SHP77 (cell line): ENCODE data around the gene SWI5.
A peak's percentile ranks its signal among the peaks of the same experiment; 100 is the strongest.
"Not testable (repeated sequence)": the region's sequence is repeated elsewhere in the genome, so short reads cannot be mapped to it uniquely, and the experiment has no call there.

Source experiments
- DNase-seq, 2 experiments: peaks; one replicate each; lab custom pipeline; 2025; lab: John Stamatoyannopoulos, UW

The SWI5 gene

GRCh38 chr9:128276008-128276573, at the start of gene SWI5:
Gene SWI5 (plus strand): TSS chr9:128276276.
- peak; percentile 98 for DNase-seq

- DNase-seq, result no peak
These were observed 49.7 kb upstream of the SWI5 start for GRCh38 chr9:128226412-128226801.

GRCh38 chr9:128230897-128231296, 45.2 kb upstream of the SWI5 start:
- not testable (repeated sequence) for DNase-seq

DNA sequence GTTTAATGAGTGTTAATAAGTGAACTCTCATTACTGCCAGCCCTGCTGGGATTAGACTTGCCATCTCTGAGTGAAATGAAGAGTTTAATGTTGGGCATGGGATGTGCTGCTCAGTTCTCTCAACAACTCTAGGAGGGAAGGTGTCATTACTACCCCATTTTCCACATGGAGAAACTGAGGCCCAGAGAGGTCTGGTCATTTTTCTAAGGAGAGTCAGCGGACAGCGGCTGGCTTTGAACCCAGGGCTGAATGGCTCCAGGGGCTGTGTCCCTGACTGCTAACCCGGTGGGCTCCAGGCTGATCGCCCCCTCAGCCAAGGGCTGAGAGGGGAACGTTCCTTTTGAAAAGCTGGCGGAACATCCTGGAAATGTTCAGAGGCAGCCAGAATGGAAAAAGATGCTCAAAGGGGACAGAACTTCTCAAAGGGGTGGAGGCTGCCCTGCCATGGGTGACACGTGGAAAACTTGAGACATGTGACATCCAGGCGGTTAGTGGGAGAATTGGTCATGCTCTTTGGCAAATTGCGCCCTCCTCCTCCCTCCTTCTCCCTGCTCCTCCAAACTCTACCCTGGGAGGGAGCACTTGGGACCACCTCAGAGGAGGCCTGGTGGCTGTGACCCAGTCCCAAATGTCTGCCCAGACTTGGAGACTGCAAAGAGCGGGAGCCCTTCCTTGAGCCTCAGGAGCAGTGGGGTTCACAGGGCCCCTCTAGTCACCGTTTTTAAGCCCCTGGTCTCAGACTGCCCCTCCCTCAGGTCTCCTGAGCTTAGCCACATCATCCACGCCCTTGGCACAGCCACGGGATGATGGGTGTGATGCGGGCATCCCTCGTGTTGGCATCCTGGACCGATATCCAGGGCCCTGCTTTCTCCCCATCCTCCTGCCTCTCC, 44.2 kb upstream of the SWI5 start:
- no peak for DNase-seq

DNA sequence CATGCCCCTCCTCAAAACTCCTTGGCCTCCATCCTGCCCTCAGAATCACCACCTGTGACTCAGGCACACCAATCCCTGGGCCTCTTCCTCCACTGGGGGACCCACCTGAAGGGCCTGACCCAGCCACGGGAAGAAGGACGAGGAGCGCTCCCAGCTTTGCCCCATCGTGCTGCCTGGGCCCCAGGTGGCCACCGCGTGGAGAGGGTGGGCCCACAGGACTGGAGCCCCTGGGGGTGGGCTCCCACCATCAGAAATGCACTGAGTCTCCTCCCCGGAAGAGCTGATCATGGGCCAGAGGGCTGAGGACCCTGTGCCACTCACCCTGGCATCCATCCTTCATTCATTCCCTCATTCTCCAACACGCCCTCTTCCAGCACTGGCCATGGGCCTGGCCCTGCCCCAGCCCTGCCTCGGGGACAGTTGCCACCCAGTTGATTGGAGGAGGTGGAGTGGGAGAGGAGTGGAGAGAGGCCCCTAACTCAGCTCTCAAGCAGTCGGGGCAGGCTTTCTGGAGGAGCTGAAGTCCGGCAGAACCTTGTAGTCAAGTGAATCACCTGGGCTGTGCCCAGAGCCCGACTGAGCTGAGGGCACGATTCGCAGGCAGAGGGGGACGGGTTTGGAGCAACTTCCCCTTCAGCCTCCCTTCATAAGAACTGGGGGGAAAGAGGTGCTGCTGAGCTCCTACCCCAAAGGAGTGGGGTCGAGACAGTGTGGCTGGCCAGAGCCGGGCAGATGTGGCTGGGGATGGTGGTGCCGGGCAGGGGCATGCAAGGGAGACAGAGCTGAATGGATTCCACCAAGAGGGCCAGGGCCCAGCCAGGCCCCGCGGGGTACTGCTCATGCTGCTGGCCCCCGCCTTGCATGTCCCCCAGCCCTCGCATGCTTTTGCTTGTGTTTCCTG, 43.3 kb upstream of the SWI5 start:
- DNase-seq, result no peak

DNA sequence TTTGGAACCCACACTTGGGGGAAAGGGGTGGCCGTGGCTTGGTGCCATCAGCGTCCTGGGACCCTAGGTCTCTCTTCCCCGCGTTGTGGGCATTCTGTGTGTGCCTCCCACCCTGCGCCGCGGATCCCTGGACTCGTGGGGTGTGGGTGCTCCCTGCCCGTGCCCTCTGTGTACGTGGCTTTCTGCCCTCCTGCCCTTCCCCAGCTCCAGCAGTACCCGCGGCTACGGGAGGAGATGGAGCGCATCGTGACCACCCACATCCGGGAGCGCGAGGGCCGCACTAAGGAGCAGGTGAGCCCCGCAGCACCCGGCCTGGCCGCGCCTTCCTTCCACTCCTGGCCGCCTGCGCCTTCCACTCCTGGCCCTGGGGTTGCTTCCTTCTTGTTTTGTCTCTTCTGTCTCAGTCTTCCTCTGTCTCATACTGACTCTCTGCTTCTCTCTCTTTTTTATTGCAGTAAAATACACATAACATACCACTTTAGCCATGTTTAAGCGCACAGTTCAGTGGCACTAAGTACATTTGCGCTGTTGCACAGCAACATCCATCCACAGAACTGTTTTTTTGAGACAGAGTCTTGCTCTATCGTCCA, 42.2 kb upstream of the SWI5 start:
- DNase-seq, result no peak

- DNase-seq, result no peak
These were observed 34.0 kb upstream of the SWI5 start for GRCh38 chr9:128242124-128242523.

- no peak for DNase-seq
These were observed 33.3 kb upstream of the SWI5 start for GRCh38 chr9:128242828-128243214.

DNA sequence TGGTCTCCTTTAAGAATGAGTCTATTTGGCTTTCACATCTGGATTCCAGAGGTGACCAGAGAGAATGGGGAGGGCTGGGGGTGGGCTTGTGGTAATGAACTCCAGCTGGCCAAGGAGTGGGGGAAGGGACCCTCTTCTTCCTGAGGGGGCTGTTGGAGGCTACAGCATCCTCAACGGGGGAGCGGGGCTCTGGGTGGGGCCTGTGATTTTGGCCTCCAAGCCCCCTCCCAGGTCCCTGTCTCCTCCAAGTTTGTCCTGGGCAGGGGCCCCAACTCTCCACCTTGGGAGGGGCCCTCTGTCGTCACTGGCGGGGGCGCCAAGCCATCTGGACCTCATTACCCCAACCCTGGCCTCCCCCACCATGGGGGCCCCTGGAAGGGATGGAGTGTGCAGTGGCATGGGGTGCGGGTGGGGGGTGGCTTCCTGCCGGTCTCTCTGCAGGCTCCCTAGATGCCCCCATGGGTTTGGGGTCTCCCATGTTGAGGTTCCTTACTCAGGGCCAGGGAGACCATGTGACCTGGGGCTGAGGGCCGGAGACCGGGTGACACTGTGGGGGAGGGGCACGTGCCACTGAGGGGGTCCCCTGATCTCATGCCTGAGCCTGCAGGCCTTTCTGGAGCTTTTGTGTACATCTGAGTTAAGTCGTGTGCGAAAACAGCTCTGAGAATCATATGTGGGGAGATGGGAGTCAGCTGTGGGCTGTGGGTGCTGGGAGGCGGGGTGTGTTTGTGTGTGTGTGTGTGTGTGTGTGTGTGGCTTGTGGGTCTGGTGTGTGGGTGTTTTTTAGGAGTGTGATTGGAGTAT, 32.7 kb upstream of the SWI5 start:
- no peak for DNase-seq

- DNase-seq, result no peak
These were observed 31.8 kb upstream of the SWI5 start for GRCh38 chr9:128244091-128244836.

DNA sequence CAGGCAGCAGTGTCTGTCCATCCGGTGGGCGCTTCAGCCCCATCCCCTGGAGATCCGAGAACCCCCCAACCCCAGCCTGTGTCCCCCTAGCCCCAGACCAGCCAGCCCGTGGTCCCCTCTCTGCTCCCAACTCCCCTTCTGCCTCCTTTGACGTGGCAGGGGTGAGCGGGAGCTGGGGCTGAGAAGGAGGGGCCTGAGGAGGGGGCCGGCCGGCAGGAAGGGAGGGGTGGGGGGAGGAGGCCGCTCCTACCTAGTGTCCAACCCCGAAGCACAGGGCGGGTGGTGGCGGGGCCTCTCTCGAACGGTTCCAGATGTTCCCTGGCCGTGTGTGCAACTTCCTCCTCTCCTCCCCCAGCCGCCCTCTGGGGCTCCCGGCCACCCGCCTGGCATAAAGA, 31.2 kb upstream of the SWI5 start:
- no peak for DNase-seq

- DNase-seq, result no peak
These were observed 30.5 kb upstream of the SWI5 start for GRCh38 chr9:128245421-128246151.

DNA sequence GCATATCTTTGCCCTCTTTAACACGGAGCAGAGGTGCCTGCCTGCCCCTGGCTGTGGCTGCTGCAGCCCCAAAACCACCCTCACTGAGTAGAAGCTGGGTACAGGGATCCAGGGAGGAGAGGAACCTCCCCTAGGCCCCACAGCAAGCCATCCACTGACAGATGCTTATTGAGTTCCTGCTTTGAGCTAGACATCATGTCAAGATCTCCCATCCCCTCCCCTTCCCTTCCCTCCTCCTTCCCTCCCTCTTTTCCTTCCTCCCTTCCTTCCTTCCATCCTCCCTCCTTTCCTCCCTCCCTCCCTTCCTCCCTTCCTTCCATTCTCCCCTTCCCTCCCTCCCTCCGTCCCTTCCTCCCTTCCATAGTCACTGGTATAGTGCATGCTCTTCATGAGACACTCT, 29.6 kb upstream of the SWI5 start:
- DNase-seq, result no peak

DNA sequence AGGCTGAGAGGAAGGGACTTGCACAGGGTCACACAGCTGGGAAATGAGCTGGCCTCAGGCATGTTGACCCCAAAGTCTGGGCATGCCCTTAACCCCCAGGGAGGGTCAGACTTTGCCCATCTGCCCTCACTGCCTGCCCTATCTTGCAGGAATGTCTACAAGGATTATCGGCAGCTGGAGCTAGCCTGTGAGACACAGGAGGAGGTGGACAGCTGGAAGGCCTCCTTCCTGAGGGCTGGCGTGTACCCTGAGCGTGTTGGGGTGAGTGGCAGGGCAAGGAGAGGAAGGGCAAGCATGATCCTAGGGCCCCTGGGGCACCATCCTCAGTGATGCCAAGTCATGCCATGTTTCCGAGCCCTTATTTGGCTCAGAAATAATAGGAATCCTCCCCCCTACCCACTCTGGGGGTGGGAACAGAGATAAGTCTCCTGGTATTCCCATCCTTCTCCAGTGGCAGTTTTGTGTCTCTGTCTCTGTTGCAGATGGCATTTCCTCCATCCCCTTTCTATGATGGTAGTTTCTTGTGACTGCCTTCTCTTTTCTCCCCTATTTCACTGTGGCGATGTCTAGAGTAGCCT, 28.8 kb upstream of the SWI5 start:
- no peak for DNase-seq

GRCh38 chr9:128249558-128249907, 26.5 kb upstream of the SWI5 start:
- no peak for DNase-seq

- DNase-seq, result peak; percentile 26 to 47
These were observed 25.9 kb upstream of the SWI5 start for GRCh38 chr9:128249908-128250838.

GRCh38 chr9:128250839-128251731, 25.0 kb upstream of the SWI5 start:
- DNase-seq, result no peak

- no peak for DNase-seq
These were observed 24.4 kb upstream of the SWI5 start for GRCh38 chr9:128251732-128252100.
